Activated CD8-positive, alpha-beta memory T cell treated with anti-CD3 and anti-CD28 coated beads, Interleukin-2, amount 50 U/mL, for 4 hours (primary cell): ENCODE measurements around the gene MTPN.

Source experiments
- DNase-seq: peaks from one replicate; pipeline ENCODE4 v3.0.0-alpha.2; 2020

Gene MTPN

DNA sequence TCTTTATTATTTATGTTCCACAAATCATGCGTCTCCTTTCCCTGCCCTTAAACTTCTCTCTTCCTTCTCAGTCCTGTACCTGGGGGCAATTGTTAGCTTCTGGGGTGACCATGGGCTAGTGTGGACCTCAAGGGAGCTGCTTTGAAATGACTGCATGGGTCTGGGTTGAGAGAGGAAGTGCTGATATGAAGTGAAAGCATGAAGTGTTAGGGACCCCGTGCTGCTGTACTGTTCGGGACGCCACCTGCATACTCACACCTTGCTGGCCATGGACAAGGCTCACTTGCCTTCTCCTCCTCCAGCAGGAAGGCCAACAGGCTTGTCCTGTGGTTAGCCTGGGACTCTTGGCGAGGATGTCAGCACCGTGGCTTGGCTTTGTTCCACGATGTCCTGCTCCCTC is 56.7 kb downstream of the MTPN start:
- DNase-seq = no peak

DNA sequence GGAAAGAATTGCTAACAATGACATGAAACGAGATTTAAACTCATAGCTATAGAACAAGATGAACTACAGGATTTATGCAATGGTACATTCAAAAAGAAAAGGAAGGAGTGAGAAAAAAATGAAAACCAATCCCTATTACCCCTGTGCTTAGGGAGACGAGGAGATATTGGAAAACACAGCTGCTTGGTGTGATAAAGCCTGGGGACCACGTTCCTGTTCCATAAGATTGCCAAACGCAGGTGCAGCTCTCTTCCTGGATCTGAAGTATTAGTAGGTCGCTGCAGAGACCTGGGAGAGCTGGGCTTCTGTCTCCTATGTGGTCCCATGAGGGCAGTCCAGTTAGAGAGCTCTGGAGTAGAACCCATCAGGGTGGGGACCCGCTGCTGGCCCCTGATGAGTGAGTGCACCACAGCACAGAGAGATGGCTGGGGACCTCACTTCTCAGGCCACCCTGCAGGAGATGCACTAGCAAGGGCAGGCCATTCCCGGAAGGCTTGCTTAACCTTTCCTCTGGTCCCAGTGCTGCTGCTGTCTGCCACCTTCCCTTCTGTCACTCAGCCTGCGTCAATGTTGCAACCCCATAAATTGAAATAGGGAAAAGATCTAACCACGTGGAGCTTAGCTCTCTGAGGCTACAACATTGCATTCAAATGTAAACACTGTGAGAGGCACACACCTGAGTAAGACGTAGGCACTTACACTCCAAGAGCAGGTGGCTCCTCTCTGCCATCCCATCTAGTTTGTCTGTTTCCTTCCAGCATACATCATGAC is 57.9 kb downstream of the MTPN start:
- no peak for DNase-seq

DNA sequence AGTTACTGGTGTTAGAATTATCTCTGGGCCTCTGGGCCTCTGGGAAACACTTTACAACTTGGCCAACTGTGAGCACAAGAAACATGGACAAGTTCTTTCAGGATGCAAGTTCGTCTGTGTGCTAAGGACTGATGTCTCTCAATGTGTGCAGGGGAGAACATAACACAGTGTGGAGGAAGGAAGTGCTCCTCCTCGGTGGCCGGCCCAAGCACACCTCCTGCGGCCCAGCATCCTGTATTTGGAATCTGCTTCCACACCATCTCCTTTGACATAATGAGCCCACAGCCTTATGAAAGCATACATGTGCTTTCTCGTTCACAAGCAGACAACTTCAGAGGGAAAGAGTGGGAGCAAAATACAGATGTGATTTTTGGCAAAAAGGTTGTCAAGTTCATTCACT is 59.0 kb downstream of the MTPN start:
- DNase-seq = no peak

DNA sequence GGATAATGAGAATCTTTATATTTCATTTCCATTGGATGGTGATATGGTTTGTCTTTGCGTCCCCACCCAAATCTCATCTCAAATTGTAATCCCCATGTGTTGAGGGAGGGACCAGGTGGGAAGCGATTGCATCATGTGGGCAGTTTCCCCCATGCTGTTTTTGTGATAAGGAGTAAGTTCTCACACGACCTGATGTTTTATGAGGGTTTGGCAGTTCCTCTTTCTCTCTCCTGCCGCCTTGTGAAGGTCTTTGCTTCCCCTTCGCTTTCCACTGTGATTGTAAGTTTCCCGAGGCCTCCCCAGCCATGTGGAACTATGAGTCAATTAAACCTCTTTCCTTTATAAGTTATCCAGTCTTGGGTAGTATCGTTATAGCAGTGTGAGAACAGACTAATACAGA is 59.4 kb downstream of the MTPN start:
- no peak for DNase-seq

DNA sequence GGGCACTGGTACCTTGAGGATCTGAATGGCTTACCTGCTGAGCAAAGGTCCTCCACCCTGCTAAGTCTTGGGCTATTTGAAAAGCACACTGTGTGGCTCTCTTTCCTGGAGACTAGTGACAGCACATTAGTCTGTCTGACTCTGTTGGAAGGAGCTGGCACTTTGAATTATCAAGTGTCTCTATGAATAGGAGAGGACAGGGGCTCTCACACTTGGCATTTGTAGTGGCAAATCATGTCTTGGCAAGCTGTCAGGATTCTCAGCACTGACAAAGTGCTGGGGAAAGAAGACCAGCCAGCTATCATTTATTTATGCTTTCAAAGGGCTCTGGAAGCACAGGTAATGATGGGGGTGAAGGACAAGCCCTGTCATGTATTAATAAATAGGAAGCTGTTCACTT is 62.8 kb downstream of the MTPN start:
- no peak for DNase-seq

DNA sequence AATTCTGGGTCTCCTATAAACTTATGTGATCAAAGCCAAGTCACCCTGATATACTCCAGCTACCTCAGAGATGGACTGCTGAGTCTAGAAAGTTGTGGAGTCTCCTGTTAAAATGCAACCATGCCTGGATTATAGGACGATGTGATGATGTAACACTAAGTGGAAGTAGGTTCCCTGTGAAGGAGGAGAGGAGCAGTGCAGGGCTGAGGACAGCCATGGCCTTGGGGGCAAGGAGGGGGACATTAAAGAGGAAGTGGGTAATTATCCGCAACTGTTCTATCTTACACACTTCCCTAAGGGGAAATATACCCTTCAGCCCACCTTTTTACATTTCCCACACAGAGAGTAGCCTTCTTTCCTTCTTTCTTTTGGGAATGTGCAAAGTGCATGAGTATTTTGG is 63.8 kb downstream of the MTPN start:
- DNase-seq = no peak

DNA sequence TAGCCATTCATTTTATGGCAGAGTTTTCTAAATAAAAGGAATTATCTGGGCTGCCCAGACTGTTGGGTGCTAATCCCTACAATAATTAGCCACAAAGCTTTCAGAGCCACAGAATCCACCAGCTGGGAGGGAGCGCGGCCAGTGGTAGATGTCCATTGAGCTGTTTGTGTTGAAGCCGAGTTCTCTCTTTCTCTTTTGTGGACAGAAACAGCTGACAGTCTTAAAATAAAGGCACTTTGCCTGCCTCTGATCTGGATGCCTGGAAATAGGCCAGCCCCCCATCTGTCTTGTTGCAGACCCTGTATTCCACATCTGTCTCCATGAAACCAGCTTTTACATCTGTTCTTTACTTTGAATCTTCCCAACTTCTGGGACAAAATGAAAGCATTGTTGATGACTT is 66.1 kb downstream of the MTPN start:
- no peak for DNase-seq

DNA sequence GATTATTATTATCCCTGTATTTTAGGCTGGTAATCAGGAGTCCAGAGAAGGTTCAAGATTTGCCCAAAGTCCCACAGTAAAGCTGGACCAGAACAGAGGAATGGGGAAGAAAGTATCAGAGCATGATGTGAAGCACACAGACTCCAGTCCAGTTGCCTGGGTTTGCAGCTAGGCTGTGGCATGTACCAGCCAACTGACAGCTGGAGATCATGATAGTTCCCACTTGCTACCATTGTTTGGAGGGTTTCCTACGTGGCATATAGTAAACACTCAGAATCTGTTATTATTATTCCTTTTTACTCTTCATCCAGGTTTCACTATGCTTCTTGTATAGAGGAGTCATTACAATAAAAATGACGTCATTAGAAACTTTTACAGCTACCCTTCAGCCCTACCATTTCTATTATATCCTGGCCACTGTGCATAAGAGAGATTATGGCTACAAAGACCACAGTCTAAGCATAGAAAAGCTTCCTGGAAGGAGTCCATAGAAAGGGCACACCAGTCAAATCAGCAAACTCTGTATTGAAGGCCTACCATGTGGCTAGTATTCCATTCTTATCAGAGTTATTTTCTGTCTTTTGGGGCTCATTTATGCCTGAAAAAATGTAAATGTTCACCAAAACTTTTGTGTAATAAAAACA is 66.6 kb downstream of the MTPN start:
- DNase-seq = no peak

DNA sequence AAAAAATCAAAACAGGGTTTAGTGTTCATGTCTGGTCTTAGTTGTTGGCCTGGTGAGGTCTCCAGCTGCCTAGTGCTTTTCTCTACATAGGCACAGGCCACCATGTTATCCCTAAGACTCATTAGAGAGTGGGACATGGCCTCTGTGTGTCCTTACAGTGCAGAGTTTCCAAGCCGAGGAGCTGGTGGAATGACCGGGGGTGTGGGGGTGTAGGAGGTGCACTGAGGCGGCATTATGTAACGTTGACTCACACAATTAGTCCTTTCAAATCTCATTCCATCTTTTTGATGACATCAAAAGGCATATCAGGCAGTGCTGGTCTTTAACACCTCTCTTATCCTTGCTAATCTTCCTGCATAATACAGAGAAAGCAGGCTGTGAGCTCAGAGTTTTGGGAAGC is 71.3 kb downstream of the MTPN start:
- no peak for DNase-seq

DNA sequence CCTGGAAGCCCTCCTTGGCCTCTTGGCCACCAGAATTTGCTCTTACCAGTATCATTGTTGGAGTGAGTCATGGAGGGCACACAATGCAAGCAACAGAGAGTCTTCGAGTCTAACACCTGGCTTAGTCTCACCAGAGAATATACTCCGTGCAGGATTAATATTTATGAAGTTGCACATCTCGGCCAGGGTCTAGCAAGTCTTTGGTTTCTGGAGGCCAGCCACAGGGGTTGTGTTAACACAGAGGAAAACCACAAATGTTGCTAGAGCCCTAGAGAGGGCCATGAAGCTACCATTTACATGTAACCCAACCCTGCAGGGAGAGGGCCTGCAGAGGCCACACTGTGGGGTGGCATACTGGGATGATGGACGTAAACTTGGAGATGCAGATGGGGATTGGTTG is 71.8 kb downstream of the MTPN start:
- no peak for DNase-seq

DNA sequence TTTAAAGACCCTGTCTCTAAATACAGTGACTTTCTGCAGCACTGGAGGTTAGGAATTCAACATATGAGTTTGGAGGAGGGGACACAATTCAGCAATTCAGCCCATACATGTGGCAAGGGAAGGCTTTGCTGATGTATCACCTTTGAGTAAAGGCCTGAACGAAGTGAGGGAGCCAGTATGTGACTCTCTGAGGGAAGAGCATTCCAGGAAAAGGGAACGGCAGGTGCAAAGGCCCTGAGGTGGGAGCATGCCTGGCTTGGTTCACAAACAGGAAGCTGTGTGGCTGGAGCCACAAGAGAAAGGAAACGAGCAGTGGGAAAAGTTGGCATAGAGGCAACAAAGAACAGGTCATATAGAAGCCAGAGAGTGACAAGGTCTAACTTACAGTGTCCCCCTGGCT is 72.9 kb downstream of the MTPN start:
- DNase-seq = no peak

DNA sequence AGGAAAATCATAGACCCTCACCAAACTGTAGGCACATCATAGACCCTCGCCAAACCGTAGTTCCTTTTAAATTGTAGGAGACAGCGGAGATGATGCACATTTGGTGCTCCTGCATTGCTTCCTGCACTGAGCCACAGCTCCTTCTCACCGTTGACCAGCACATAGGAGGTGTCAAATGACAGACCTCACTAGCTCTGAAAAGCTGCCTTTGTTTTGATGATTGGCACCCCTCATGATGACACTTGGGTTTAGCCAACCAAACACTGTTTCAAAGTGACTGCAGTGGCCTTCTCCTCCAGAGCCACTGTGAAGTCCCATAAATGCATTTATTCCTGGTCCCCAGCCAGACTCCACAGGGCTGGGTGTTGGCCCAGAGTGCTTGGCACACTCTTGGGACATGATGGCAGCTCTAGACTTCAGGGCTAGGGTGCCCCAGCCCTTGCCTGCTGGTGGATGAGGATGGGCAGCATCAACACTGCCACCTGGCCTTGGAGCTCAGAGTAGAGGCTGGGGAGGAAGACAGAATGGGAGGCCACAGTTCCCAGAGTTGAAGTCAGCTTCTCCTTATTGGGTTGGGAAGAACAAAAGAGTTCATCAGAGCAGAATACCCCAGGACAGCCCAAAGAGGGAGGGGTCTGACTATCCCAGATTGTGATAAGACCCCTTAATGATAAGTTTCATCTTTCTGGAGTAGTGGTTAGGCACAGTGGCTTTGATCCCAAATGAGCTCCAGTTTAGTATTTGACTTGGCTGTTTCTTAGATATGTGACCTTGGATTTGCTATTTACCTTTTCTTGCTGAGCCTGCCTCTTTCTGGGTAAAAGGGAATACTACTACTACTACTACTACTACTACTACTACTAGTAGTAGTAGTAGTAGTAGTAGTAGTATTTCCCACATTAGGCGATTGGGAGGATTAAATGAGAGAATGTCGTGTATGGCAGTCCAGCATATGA is 75.3 kb downstream of the MTPN start:
- no peak for DNase-seq

DNA sequence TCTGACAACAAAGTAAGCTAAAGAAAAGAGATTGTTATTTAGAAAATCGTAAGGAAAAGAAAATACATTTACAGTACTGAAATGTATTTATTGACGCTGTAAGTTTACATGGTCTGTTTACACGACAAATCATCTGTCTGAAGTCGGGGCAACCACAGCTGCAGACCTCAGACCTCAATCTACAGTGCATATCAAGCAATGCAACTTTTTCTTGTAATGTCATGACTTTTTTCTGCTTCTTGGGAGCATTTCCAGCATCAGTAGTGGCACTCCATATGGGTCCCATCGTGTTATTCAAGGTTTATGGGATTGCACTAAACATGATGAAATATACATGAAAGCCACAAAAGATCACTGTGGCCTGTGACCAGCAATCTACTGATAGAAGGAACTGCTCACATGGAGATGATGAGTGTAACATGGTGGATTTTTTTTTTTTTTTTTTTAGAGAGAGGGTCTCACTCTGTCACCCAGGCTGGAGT is 77.1 kb downstream of the MTPN start:
- DNase-seq = no peak

DNA sequence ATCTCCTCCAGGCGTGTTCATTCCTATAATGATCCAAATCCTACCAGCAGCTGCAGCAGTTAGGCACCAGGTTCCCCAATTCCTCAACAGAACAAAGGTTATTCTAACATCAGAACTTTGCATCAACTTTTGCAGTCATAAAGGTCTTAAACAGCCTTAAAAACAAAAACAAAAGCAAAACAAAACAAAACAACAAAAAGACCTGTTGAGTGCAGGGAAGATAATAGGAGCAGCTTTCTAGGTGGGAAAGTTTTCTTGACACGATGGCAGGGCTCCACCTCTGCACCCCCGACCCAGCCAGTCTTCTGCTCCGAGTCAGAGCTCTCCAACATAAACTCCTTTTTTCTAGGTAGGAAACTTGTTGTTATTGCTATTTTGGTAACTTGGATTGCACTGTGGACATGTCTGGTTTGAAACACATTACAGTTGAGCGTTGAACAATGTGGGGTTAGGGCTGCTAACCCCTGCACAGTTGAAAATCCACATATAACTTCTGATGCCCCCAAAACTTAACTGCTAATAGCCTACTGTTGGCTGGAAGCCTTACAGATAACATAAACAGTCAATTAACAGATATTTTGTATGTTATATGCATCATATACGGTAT is 77.6 kb downstream of the MTPN start:
- no peak for DNase-seq

DNA sequence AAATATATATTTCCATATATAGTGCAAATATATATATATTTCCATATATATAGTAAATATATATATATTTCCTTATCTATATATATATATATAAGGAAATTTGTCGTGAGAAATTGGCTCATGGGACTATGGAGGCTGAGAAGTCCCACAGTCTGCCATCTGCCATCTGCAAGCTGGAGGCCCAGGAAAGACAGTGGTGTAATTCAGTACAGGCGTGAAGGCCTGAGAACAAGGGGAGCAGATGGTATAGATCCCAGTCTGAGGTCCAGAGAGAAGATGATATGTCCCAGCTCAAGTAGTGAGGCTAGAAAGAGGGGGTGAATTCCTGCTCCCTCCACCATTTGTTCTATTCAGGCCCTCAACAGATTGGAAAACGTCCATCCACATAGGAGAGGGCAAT is 78.9 kb downstream of the MTPN start:
- DNase-seq = no peak

DNA sequence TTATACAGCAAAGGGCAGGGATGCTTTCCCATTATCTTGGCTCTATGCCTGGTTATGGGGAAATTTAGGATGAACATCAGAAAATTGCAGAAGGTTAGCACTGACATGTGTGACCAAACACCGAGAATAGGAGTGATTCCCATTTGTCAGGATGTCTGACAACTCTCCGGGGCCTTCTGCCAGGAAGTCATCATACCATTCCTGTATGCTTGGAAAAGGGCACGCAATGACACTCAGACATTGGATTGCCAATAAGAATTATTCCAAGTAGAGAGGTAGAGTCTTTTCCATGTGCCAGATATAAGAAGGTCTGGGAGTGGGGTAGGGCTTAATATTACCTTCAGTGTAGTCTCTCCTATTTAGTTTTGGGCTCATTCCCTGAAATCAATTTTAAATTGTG is 82.3 kb downstream of the MTPN start:
- no peak for DNase-seq

DNA sequence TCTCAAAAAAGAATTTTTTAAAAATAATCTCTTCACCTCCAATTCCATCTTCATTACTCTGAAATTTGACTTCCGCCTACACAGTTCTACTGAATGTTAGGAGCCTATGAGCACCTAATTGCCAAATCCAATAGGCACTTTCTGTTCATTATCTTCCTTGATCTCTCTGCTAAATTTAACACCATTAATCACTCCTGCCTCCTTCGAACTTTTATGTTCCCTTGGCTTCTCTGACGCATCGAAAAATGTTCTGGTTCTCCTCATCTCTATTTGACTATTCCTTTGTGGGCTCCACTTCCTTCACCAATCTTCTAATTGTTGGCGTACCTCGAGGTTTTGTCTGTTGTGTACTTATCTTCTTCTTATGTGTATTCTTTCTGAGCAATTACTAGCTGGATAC is 87.3 kb downstream of the MTPN start:
- DNase-seq = no peak

DNA sequence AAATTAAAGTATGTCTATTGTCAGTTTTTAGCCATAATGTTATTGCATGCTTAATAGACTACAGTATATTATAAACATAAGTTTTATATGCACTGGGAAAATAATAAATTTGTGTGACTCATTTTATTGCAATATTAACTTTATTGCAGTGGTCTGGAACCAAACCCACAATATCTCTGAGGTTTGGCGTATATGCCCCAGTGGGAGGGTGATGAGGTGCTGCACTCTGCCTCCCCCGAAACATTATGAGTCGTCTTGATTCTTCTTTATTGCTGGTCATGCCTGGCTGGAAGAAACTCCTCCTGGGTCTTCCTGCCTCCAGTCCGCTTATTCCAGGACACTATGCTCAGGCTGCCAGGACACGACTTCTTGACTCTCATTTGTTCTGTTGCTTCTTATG is 88.4 kb downstream of the MTPN start:
- no peak for DNase-seq

DNA sequence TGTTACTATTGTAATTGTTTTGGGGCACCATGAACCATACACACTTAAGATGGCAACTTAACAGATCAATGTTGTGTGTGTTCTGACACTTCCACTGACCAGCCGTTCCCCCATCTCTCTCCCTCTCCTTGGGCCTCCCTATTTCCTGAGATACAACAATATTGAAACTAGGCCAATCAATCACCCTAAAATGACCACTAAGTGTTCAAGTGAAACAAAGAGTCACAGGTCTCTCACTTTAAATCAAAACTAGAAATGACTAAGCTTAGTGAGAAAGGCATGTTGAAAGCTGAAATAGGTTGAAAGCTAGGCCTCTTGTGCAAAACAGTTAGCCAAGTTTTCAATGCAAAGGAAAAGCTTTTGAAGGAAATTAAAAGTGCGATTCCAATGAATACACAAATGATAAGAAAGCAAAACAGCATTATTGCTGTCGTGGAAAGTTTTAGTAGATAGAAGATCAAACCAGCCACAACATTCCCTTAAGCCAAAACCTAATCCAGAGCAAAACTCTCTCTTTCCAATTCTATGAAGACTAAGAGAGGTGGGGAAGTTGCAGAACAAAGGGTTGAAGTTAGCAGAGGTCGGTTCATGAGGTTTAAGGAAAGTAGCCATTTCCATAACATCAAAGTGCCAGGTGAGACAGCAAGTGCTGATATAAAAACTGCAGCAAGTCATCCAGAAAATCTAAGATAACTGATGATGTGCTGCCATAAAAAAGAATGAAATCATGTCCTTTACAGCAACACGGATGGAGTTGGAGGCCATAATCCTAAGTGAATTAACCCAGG is 90.6 kb downstream of the MTPN start:
- DNase-seq = no peak

DNA sequence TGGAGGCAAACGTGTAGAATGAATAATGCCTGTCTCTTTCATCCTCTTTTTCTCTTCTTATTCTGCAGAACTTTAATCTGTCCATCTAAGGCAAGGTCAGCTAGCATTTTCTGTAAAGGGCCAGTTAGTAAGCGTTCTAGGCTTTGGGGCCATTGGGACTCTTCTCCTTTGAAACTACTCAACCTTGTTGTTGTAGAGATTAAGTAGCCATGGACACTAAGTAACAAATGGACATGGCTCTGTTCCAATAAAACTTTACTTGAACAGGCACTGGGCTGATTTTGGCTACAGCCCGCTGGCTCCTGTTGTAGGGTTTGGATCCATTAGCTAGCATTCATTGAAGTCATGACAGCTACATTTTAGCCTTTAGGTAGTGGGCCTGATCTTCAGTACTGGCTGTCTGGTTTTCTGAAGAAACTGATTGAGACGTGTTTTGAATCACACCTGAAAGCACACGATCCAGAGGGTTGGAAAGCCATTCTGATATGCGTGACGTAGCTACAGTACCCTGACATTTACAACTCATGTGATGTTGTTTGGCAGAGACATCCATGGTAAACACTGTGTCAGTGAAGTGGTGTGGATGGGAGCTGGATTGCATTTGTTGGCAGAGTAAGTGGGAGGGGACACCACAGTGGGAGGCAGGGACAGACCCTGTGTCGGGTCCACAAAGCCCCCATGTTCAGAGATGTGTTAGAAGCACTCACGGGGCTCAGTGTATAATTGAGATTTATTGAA is 92.5 kb downstream of the MTPN start:
- DNase-seq = no peak

DNA sequence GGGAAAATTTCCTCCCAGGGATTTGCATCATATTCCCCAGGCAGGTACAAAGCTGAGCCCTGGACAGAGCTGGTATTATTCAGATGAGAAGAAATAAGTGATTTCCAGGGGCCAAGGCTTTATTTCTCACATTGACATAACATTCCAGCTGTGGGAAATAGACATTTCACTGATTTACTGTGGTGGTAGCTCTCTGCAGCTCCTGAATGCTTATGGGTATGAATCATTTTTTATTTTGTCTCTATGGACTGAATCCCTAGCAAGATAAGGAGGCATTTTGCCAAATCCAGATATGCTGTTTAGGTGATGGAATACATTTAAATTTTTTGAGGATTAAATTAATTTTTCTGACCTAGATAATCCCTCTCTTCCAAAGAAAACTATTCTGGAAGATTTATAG is 97.9 kb downstream of the MTPN start:
- no peak for DNase-seq

DNA sequence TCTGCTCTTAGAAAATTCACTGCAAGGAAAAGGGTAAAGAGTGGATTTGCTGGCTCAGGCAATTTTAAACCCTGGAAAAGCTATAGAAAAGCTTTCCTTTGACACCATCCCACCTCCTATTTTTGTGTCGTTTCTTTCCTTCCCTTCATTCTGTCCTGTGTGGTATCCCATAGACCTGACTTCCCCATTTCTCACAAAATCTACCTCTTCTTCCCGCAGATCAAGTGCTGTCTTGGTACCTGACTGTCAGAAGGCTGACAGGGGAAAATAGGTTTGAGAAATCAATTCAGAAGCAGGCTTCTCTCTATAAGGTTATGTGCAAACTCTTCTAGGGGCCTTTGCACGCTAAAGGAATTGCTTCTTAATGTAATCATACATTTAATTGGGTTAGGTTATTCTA is 98.9 kb downstream of the MTPN start:
- DNase-seq = no peak
